Stimulated activated CD4-positive, alpha-beta T cell treated with anti-CD3 and anti-CD28 coated beads, Interleukin-15, amount 100 ng/mL, for 24 hours (primary cell): ENCODE results near the gene JADE2.
A peak's percentile ranks its signal among the peaks of the same experiment; 100 is the strongest.
"Not testable (repeated sequence)": the region's sequence is repeated elsewhere in the genome, so short reads cannot be mapped to it uniquely, and the experiment has no call there.

Experiments used
- DNase-seq: peaks from one replicate; pipeline ENCODE4 v3.0.0-alpha.2; 2020

JADE2 gene

DNA sequence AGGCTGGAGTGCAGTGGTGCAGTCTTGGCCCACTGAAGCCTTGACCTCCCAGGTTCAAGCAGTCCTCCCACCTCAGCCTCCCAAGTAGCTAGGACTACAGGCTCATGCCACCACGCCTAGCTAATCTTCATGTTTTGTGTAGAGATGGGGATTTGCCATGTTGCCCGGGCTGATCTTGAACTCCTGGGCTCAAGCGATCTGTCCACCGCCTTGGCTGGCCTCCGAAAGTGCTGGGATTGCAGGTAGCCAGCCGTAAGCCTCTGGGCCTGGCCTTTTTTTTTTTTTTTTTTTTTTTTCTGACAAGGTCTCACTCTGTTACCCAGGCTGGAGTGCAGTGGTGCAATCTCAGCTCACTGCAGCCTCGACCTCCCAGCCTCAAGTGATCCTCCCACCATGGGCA, 27.2 kb downstream of the JADE2 start:
- not testable (repeated sequence) for DNase-seq

DNA sequence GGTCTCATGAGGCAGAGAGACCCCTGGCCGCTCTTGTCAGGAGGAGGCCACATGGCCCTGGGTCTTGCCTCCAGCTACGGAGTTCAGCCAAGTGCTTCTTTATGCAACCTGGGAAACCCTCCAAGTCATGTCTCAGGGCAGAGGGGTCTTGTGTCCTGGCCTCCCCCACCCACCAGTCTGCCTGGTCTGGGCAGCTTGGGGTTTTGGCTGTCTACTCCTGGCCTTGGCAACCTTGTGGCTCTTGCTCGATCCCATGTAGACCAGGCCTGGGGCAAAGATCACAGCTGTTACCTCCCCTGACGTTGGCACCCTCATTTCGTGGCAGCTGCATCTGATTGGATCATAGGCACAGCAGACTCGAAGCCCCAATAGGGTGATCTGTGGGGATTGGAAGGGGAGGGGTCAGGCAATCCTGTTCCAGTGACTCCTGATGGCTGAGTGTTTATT, 28.4 kb downstream of the JADE2 start:
- no peak for DNase-seq

DNA sequence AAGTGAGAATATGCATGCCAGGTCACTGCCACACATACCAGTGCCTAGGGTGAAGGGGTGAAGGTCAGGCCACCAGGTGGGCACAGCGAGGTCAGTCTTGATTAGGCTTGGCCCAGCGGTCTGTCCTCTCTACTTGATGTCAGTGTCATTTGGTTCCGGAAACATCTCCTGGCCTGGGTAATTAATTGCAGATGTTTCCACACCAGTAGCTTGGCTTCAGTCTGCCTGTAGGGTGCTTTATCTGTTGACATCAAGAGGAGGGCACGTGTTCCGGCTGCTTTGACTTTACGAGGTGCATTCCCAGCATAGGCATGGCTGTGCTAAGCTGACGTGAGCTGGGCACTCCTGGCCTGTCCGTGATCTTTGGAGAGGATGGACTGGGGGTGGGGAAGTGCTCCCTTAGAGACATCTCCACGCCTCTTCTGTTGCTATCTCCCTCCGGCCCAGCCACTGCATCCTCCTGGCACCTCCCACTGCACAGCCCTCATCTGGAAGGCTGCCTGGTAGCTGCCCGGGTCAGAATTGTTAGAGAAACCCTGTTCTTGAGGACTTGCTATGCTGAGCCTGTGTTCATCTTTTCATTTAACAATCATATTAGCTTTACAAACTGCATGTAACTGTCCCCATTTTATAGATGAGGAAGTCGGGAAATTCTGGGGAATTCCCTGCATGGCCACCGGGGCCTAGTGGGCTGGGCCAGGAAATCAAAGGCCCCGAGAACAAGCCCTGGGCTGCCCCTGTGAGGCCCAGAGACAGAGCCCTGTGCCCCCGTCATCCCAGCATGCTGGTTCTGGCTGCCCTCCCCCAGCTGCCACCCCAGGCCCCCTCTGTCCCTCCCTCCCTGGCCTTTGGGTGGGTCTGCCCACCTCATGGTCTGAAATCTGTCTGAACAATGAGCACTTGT, 29.1 kb downstream of the JADE2 start:
- peak; percentile 70 for DNase-seq

DNA sequence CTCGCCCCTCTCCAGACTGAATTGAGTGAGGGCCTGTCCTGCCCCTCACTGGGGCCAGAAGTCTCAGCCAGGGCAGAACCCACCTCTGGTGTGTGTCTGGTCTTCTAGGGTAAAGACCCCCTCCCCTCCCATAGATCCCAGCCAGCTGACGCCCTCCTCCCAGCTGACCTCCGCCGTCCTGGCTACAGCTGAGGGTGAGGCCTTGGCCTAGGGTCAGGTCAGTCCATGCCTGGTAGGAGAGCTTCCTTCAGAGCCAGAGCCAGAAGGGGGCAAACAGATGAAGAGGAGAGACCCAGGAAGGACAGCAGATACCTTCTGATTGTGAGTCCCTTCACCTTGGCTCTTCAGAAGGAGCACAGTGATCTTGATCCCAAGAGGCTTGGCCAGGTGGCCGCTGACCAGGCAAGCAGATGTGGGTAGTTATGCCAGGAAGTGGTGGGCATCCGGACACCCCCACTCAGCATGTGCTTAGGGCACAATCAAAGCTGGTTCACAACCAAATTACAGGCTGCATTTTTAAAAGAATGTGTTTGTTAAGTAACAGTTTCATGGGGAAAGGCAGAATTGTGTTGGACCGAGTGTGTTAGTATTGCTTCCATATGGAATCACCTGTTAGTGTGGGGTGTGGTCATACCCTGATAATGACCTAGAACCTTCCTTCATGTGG, 29.9 kb downstream of the JADE2 start:
- DNase-seq = peak; percentile 13

DNA sequence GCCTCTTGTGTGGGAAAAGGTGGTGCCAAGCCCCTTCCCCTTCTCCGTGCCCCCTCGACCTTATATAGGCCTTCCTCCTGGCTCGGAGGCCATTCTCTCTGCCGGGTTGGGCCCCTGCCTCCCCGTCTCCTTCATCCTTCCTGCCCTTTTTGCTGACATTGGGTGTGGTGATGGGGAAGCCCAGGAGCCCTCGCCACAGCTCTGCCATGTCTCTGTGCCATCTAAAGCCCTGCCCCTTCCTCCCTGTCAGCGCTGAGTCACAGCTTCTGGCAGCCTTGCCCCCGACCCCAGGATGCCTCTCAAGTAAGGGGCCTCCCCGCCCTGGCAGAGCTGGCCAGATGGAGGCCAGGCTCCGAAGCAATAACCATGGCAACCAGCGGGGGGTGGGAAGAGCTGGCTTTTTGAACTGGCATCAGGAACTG, 30.4 kb downstream of the JADE2 start:
- peak; percentile 92 for DNase-seq

DNA sequence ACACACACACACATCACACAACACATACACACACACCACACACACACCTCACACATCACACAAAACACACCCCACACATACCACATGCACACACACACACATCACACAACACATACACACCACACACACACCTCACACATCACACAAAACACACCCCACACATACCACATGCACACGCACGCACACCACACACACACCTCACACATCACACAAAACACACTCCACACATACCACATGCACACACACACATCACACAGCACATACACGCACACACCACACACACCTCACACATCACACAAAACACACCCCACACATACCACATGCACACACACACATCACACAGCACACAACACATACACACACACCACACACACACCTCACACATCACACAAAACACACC, 31.1 kb downstream of the JADE2 start:
- not testable (repeated sequence) for DNase-seq

DNA sequence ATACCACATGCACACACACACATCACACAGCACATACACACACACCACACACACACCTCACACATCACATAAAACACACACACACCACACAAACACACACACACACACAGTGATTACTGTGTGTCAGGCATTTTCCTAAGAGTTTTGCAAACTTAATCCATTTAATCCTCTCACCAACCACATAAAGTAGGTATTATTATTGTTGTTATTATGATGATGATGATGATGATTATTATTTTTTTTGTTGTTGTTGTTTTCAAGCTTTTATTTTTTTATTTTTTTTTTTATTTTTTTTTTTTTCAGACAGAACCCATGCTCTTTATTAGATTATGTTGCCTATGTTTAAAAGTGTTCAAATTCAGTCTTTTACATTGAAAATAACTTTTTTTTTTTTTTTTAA, 31.5 kb downstream of the JADE2 start:
- DNase-seq = no peak

DNA sequence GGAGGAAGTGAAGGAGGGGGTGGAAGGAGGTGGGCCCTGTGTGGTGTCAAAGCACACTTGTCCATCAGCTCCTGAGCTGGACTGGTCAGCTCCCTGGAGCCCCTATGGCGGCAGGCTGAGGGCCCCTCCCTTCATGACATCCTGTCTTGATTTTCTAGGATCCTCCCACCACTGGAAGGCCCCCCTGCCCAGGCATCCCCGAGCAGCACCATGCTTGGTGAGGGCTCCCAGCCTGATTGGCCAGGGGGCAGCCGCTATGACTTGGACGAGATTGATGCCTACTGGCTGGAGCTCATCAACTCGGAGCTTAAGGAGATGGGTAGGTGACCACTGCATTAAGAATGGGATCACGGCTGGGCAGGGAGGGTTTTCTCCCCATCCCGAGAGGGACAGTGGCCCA, 34.2 kb downstream of the JADE2 start:
- no peak for DNase-seq

DNA sequence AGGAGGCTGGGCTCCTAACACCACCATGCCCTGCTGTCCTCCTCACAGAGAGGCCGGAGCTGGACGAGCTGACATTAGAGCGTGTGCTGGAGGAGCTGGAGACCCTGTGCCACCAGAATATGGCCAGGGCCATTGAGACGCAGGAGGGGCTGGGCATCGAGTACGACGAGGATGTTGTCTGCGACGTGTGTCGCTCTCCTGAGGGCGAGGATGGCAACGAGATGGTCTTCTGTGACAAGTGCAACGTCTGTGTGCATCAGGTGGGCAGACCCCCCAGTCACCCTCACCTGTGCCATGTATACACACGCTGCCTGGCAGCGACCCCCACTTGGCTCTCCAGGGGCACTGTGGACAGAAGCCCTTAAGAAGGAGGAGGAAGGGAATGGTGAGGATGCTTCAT, 35.2 kb downstream of the JADE2 start:
- no peak for DNase-seq

DNA sequence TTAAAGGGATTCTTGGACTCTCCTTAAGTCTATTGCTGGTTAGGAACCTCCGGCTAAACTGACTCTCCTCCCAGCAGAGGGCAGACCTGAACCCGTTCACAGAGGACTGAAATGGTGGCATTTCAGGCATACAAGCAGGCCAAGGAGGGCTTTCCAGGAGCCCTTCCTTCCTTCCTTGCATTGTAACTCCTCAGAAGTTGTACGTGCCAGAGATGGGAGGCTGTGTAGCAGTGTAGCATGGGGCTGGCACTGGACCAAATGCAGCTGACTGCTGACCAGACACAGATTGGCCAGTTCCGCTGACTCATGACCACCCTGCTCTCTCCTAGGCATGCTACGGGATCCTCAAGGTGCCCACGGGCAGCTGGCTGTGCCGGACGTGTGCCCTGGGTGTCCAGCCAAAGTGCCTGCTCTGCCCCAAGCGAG, 36.4 kb downstream of the JADE2 start:
- DNase-seq = peak; percentile 28

DNA sequence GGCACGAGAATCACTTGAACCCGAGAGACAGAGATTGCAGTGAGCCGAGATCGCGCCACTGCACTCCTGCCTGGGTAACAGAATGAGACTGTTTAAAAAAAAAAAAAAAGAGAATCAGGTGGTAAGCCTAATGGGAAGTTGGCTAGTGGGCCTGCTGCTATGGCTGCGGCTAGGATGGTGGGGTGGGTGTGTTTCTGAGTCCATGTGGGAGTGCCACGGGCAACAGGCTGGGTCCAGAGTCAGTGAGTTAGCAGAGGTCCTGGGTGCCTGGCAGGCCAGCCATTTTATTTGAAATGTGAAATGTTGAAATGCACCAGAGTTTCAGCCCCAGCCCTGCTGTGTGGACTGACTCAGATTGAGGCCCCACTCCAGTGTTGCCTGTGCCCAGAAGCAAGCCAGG, 37.8 kb downstream of the JADE2 start:
- no peak for DNase-seq

DNA sequence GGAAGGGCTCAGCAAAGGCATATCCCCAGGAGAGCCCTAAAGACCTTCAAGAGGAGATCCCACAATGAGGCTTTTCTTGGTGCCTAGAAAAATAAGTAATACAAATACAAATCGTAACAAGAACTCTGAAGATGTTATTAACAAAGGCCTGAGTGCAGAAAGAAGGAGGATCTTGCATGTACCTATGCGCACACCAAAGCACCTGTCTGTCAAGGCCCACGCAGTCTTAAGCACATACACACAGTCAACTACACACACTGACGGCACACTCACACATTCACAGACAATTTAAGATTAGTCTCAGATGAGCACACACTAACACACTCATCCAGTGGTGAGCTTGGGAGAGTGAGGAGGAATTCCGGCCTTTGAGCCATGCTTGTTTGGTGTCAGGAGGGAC, 38.5 kb downstream of the JADE2 start:
- no peak for DNase-seq

DNA sequence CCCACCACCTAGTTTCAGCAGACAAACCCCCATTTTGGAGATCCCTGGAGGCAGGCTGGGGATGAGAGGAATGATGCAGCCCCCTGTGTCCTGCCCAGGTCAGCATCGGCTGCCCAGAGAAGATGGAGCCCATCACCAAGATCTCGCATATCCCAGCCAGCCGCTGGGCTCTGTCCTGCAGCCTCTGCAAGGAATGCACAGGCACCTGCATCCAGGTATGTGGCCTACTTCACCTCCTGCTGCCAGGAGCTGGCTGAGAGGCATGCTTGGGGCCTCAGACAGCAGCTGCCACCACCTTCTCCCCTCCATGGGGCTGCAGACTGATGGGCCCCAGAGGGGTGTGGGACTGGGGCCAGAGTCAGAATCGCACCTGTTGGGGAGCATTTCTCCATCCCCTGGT, 38.9 kb downstream of the JADE2 start:
- no peak for DNase-seq

DNA sequence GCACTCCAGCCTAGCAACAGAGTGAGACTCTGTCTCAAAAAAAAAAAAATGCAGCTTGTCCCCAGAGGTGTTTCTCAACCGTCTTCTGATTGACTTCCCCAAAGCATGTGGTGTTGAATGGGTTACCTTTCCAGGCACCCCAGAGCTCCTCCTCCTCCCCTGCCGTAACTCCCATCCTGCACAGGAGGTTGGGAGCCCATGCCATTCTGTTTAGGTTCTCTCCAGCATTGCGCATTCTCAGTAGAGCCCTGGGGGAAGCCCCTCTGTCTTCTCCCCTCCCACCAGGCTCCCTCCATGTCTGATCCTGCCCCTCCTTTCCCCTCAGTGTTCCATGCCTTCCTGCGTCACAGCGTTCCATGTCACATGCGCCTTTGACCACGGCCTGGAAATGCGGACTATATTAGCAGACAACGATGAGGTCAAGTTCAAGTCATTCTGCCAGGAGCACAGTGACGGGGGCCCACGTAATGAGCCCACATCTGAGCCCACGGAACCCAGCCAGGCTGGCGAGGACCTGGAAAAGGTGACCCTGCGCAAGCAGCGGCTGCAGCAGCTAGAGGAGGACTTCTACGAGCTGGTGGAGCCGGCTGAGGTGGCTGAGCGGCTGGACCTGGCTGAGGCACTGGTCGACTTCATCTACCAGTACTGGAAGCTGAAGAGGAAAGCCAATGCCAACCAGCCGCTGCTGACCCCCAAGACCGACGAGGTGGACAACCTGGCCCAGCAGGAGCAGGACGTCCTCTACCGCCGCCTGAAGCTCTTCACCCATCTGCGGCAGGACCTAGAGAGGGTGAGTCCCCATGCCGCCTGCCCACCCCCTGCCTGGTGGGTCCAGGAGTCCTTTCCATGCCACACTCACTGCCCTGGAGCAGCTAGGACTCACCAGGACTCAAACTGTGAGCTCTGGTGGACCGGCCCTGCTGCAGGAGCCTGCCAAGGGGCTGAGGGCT, 40.6 kb downstream of the JADE2 start:
- no peak for DNase-seq

DNA sequence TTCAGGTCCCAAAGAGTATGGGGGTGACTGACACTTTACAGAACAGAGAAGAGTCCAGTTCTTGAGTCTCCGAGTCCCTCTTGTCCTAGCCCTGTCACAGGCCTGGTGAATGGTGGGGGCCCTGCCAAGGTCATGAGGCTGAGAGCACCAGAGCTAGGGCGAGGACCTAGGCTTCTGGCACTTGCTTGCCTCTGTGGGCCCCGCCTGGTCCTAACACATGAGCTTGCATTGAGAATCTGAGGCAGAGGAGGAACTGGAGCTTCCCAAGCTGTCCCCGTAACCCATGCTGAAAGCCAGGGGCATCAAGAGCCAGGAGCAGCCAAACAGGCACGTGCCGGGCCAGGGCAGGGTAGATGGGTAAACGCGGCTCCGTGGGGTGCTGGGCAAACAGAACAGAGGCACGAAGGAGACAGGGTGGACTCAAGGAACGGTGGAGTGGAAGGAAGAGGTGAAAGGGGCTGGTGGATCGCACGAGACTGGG, 41.3 kb downstream of the JADE2 start:
- no peak for DNase-seq

DNA sequence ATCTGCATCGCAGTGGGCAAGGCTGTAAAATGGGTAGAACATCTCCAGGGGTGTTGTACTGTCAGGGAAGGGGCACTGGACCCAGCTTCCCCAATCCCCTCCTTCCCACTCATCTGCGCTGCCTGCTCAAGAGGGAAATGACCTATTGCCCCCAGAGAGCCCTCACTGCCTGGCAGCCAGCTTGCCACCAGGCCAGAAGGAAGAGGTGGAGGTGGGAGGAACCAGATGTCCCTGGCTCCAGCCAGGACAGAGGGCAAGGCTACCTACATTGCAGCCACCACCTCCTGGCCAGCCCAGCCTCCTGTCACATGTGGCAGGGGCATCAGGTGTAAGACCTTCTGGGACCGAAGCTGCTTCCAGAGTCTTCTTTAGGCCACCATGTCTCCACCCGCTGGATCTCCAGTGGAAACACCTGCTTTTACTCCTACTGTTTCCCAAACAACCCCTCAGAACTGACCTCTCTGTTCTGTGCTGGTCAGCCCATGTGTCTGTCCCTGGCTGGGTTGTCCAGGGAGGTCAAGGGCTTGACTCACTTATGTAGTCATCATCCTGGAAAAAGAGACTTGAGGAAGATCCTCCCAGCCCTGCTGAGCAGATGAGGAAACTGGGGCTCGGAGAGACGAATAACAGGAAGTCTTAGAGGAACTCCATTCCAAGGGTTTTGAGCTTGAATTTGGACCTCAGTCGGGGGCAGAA, 42.3 kb downstream of the JADE2 start:
- DNase-seq = no peak

DNA sequence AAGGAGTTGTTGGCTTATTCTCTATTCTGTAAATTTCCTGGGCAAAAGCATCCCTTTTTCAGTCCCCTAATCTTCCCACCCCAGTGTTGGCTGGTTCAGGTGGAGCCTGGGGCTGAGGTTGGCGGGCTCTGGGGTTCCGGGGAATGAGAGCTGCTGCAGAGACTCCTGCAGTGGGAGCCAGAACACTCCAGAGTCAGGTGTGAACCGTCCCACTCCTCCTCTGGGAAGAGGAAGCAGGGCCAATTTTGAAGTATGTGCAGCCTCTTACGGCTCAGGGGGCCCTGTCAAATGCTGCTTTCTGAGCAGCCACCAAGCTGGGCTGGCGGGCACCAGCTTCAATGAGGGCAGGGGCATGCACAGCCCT, 42.8 kb downstream of the JADE2 start:
- DNase-seq = no peak

DNA sequence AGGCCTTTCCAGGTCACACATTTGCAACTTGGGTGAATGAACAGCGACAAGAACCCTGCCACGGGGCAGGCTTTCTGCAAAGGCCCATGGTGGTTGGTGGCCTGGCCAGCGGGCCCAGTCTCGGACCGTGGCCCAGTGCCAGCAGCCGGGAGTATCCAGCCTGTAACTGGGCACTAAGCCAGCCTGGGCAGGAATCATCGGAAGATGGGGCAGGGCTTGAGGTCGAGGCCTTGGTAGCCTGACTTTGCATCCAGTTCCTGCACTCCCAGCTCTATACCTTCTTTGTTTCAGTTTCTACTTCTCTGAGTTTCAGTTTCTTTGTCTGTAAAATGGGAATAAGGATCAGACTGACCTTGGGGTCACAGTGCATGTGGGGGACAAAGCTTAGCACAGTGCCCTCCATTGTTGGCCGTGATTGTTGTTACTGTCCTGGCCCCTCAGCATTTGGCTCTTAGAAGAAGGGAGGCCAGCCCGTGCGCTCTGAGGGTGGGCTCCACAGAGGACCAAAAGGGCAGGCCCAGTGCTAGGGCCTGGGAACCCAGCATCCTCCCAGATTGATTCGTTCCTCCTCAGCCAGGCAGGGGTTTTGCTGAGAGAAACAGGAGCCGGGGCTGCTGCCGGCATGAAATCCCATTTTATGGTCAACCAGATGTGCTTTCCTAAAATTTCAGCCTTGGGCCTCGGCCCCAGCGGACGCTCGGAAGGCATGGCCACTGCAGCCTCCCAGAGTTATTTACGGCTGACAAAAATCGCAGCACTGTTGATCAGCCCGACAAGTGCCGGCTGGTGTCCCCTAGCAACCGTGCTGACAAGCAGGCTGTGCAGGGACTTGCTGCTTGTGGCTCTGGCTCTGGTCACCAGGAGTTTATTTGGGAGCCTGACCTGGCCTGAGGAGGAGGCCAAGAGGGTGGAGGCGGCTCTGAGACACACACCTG, 43.6 kb downstream of the JADE2 start:
- DNase-seq = no peak

DNA sequence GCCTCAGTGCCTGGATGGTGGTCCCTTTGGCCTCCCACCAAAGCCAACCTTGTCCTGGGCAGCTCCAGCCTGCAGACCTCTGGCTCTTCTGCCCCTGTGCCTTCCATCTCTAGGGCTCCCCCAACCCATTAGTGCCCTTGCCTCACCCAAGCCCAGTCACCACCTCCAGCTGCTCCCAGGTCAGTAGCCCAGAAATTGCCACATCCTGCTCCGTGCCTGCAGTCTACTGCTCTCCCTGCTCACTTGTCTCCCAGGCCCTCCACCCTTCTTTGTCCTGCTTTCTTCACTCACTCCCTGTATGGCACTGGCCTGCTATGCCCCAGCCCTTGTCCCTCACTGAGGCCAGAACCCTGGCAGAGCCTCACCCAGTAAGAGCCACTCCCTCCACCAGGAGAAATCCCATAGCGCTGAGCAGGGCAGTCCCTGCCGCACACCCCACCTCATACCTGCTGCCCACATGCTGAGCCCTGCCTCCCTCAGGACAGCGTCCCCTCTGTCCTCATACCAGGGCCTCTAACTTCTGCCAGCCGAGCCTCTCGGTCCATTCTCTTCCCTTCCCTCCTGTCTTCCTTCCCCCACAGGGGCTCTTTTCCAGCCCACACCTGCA, 44.4 kb downstream of the JADE2 start:
- no peak for DNase-seq

DNA sequence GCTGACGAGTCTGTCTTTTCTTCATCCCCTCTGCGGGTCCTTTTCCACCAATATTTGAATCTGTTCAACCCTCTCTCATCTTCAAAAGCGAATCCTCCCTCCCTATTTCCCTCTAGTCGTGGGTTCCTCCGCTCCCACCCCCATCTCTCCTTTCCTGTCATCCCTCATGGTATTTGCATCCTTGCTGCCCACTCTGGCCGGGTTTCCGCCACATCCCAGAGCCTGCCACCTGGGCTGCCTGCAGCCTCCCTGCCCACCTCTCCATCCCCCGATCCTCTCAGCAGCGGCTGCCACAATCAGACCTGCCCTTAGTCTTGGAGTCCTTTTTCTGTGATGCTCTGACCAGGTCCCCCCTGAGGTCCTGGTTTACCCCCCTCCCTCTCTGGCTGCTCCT, 44.9 kb downstream of the JADE2 start:
- no peak for DNase-seq

DNA sequence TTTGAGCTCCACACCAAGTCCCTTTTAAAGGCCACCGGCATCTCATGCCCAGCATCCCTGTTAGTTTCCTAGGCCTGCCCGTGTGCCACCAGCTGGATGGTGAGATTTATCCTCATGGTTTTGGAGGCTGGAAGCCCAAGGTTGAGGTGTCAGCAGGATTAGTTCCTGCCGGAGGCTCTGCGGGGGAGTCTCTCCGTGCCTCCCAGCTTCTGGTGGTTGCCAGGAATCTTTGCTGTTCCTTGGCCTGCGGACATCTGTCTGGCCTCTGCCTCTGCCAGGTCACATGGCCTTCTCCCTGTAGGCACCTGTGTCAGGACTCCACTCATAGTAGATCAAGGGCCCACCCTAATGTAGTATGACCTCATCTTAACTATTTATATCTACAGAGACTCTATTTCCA, 45.4 kb downstream of the JADE2 start:
- no peak for DNase-seq
